ENCODE results near the gene ADGRL2. TPM values are rescaled to one million over a fixed set of nuclear protein-coding genes. Genes with fewer than 3 reads are reported as not detected.

ADGRL2 gene
- total RNA-seq, 1 donor from 2014 or later = 25.1 TPM

- Histone ChIP-seq H3K4me3 (ENCODE audit: low read depth, low read length) (no peak overlapping the region), H3K27me3 (ENCODE audit: control insufficient read depth, insufficient read depth, low read length) (no peaks in the 10 kb centered on the region), H3K36me3 (ENCODE audit: control insufficient read depth, insufficient read depth, low read length) (no peaks in the 10 kb centered on the region)
- no peak for DNase-seq (ENCODE audit: low read depth)
- TF ChIP-seq CTCF (IDR thresholded peaks at IDR 0.05; ENCODE audit: insufficient read depth, low read length, poor library complexity, severe bottlenecking) = no peak
These were observed 207.1 kb downstream of the ADGRL2 start for GRCh38 chr1:82007804-82008203.

GRCh38 chr1:82013702-82014101 is 213.0 kb downstream of the ADGRL2 start:
- Histone ChIP-seq H3K4me3 (ENCODE audit: low read depth, low read length) (no peak overlapping the region), H3K36me3 (ENCODE audit: control insufficient read depth, insufficient read depth, low read length) (no peaks in the 10 kb centered on the region), H3K27me3 (ENCODE audit: control insufficient read depth, insufficient read depth, low read length) (no peaks in the 10 kb centered on the region)
- no peak for DNase-seq (ENCODE audit: low read depth)
- no peak for TF ChIP-seq CTCF (IDR thresholded peaks at IDR 0.05; ENCODE audit: insufficient read depth, low read length, poor library complexity, severe bottlenecking)

- DNase-seq (ENCODE audit: low read depth) = no peak
- no peak for TF ChIP-seq CTCF (IDR thresholded peaks at IDR 0.05; ENCODE audit: insufficient read depth, low read length, poor library complexity, severe bottlenecking)
- H3K36me3 ChIP-seq (ENCODE audit: control insufficient read depth, insufficient read depth, low read length) = no peaks in the 10 kb centered on the region
- no peaks in the 10 kb centered on the region for H3K27me3 ChIP-seq (ENCODE audit: control insufficient read depth, insufficient read depth, low read length)
- no peak overlapping the region for H3K4me3 ChIP-seq (ENCODE audit: low read depth, low read length)
These were observed 214.7 kb downstream of the ADGRL2 start for GRCh38 chr1:82015444-82015843.

GRCh38 chr1:82018319-82018718 is 217.6 kb downstream of the ADGRL2 start:
- no peaks in the 10 kb centered on the region for H3K27me3 ChIP-seq (ENCODE audit: control insufficient read depth, insufficient read depth, low read length)
- no peak for DNase-seq (ENCODE audit: low read depth)

GRCh38 chr1:82019508-82019907 is 218.8 kb downstream of the ADGRL2 start:
- no peak for TF ChIP-seq CTCF (IDR thresholded peaks at IDR 0.05; ENCODE audit: insufficient read depth, low read length, poor library complexity, severe bottlenecking)
- DNase-seq (ENCODE audit: low read depth) = no peak
- Histone ChIP-seq H3K36me3 (ENCODE audit: control insufficient read depth, insufficient read depth, low read length) (no peaks in the 10 kb centered on the region), H3K27me3 (ENCODE audit: control insufficient read depth, insufficient read depth, low read length) (no peaks in the 10 kb centered on the region), H3K4me3 (ENCODE audit: low read depth, low read length) (no peak overlapping the region)

More at GRCh38 chr1:82018319-82018718, 217.6 kb downstream of the ADGRL2 start:
- H3K36me3 ChIP-seq (ENCODE audit: control insufficient read depth, insufficient read depth, low read length) = no peaks in the 10 kb centered on the region
- TF ChIP-seq CTCF (IDR thresholded peaks at IDR 0.05; ENCODE audit: insufficient read depth, low read length, poor library complexity, severe bottlenecking) = no peak
- no peak overlapping the region for H3K4me3 ChIP-seq (ENCODE audit: low read depth, low read length)

- Histone ChIP-seq H3K27me3 (ENCODE audit: control insufficient read depth, insufficient read depth, low read length) (no peaks in the 10 kb centered on the region), H3K4me3 (ENCODE audit: low read depth, low read length) (no peak overlapping the region), H3K36me3 (ENCODE audit: control insufficient read depth, insufficient read depth, low read length) (no peaks in the 10 kb centered on the region)
- DNase-seq (ENCODE audit: low read depth) = no peak
- TF ChIP-seq CTCF (IDR thresholded peaks at IDR 0.05; ENCODE audit: insufficient read depth, low read length, poor library complexity, severe bottlenecking) = no peak
These were observed 230.1 kb downstream of the ADGRL2 start for GRCh38 chr1:82030830-82031229.
